GM19438 (cell line): ENCODE measurements around the gene OR13C4.
A peak's percentile ranks its signal among the peaks of the same experiment; 100 is the strongest.
"Not testable (repeated sequence)": the region's sequence is repeated elsewhere in the genome, so short reads cannot be mapped to it uniquely, and the experiment has no call there.

ENCODE experiments used
- ATAC-seq: cut with Tn5 transposase; IDR thresholded peaks from one replicate; pipeline ENCODE4 v1.9.1; 2021; ENCODE audit warnings: low read depth; ENCODE audit not compliant: unreplicated experiment

The OR13C4 gene

DNA sequence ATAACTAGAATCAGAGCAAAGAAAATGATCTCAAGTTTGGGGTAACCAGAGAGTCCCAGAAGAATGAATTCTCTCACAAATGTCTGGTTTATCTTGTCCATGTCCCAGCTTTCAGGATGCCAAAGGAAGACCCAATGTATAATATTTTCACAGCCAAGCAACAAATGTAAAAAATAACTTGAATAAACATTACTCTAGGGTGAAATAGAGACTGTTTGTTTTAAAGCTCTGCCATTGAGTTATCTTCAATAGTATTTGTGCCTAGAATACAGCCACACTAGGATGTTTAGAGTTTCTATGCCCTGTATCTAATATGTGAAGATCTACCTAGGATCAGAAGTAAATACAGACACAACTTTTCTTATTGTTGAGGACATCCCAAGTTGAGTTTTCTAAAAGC is at the start of gene OR13C4:
OR13C4 (minus strand) TSS at position 101 of the 400 bp plus-strand sequence; CDS start at position 101, 0 bp downstream.
- no peak for ATAC-seq

DNA sequence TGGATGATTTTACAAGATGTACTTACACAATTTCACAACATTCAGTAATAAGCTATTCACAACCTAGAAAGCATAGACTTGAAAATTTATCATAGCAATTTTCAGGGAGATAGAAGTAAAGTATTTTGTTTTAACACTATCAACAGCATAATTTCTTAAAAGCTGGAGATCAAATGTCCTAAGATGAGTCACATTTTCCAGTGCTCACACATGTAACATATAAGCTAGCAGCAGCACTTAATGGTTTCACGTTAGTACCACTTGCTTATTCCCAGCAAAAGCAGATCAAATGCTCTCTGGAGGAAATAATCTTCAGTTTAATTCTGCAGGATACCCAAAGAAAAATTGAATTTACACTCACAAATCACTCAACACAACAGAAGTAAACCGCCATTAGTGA is 48.4 kb upstream of the OR13C4 start:
- ATAC-seq: no peak

DNA sequence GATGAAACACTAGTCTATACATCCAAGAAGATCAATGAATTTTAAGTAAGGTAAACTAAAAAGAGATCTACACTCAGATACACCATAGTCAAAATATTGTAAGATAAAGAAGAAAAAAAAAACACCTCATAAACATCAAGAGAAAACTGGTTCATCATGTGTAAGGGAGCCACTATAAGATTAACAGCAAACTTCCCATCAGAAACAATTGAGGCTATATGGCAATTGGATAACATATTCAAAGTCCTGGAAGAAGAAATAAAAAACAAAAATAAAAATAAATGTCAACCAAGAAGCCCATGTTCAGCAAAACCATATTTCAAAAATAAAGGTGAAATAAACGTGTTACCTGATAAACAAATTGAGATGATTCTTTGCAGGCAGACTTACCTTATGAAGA is 45.6 kb upstream of the OR13C4 start:
- no peak for ATAC-seq

DNA sequence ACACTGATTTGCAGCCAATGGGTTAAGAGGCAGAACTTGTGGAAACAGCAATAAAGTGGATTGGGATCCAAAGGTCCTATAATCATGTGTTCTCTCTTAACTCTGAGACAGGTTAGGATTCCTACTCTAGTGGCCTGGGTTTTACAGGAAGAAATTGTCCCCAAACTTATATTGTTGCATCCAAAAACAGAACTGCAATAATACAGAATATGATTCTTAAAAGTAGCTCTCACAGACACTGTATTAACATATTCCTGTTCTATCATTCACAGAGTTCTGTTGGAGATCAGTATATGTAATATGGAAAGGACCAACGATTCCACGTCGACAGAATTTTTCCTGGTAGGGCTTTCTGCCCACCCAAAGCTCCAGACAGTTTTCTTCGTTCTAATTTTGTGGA is 41.9 kb upstream of the OR13C4 start, which contains the start of gene OR13C8:
OR13C8 (plus strand) TSS at position 301 of the 400 bp plus-strand sequence; CDS start at position 301, 0 bp downstream.
- no peak for ATAC-seq

GRCh38 chr9:104564358-104564757 is 37.3 kb upstream of the OR13C4 start:
- ATAC-seq: no peak

- ATAC-seq: peak; percentile 63
Measured at GRCh38 chr9:104556830-104557634, 30.0 kb upstream of the OR13C4 start.

GRCh38 chr9:104555521-104555920 is 28.5 kb upstream of the OR13C4 start:
- ATAC-seq: no peak

- no peak for ATAC-seq
Measured at GRCh38 chr9:104553261-104553660, 26.3 kb upstream of the OR13C4 start.

DNA sequence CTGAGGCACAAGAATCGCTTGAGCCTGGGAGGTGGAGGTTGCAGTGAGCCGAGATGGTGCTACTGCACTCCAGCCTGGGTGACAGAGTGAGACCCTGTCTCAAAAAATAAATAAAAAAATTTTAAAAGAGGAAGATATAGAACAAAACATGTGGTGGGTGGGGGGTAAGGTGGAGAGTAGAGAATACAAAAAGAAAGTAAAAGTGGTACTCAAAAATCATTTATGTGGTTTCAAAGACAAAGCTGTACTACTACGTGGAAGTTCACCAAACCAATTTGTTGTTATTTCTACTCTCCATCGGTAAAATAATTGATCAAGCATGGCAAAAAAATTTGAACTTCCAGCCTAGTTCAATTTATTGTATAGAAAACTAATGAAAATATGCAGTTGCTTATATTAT is 17.6 kb upstream of the OR13C4 start:
- ATAC-seq: no peak

- ATAC-seq: no peak
Measured at GRCh38 chr9:104539275-104539674, 12.3 kb upstream of the OR13C4 start.

DNA sequence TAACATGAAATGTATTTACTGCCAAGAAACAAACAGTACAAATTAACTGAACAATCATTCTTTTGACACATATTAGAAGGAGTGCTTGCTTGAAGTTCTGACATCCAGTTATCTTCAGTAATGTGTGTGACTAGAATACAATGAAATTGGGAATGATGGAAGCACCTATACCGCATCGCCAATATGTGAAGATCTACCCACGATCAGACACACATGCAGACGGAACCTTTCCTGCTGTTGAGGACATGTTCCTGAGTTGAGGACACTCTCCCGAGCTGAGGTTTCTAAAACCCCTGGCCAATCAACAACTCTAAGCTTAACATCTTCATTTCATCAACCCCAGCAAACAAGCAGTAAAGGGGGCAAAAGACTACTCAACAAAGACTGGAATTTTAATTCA is 9.7 kb upstream of the OR13C4 start, which contains the start of gene OR13C3:
OR13C3 (minus strand) TSS at position 101 of the 400 bp plus-strand sequence. CDS start 133 bp downstream, outside the sequence.
- no peak for ATAC-seq

DNA sequence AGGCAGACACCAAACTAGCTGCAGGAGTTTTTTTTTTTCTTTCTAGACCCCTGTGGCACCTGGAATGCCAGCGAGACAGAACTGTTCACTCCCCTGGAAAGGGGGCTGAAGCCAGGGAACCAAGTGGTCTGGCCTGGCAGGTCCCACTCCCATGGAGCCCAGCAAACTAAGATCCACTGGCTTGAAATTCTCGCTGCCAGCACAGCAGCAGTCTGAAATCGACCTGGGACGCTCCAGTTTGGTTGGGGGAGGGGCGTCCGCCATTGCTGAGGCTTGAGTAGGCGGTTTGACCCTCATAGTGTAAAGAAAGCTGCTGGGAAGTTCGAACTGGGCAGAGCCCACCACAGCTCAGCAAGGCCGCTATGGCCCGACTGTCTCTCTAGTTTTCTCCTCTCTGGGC is 6.8 kb downstream of the OR13C4 start:
- not testable (repeated sequence) for ATAC-seq

DNA sequence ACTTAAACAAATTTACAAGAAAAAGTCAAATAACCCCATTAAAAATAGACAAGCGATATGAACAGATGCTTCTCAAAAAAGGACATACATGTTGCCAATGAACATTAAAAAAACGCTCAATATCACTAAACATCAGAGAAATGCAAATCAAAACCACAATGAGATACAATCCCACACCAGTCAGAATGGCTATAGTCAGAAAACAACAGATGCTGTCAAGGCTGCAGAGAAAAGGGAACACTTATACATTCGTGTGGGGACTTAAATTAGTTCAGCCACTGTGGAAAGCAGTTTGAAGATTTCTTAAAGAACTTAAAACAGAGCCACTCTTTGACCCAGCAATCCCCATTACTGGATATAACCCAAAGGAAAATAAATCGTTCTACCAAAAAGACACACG is 12.1 kb downstream of the OR13C4 start:
- ATAC-seq: no peak

GRCh38 chr9:104506565-104506964 is 20.4 kb downstream of the OR13C4 start:
- no peak for ATAC-seq

- ATAC-seq: no peak
Measured at GRCh38 chr9:104503963-104504362, 23.0 kb downstream of the OR13C4 start, which contains the start of gene OR13F1. TSS of gene OR13F1 (plus strand) at chr9:104504263. CDS start at chr9:104504263, 0 bp downstream.

DNA sequence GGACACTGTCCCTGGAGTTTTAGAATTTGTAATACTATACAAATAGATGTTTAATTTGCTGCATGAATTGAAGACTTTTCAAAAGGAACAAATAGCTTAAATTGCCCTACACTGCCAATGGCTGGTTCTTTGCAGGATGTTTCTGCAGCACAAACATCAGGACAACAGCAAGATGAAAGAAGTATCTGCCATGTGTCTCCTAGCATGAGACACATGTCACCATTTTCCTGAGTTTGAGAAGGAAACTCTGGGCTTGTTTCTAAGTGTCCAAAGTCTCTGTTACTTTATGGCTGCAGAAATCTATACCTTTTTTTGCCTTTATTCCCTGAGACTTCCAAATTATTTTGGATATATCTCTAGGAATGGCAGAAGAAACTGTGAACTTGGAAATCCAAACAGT is 23.6 kb downstream of the OR13C4 start:
- ATAC-seq: no peak

GRCh38 chr9:104494808-104495207 is 32.2 kb downstream of the OR13C4 start:
- ATAC-seq: no peak

- ATAC-seq: no peak
Measured at GRCh38 chr9:104485014-104485413, 42.0 kb downstream of the OR13C4 start.

GRCh38 chr9:104482921-104483570 is 44.0 kb downstream of the OR13C4 start:
- ATAC-seq: no peak
